ENCODE data around the gene LENG8. TPM values are rescaled to one million over a fixed set of nuclear protein-coding genes. Genes with fewer than 3 reads are reported as not detected.
A peak's percentile ranks its signal among the peaks of the same experiment; 100 is the strongest.

The LENG8 gene
- total and polyA plus RNA-seq, 2 of the 13 experiments (the other 11 are each of a cell fraction or from before 2014, with no cell fraction given), result 14.3 to 41.9 TPM

DNA sequence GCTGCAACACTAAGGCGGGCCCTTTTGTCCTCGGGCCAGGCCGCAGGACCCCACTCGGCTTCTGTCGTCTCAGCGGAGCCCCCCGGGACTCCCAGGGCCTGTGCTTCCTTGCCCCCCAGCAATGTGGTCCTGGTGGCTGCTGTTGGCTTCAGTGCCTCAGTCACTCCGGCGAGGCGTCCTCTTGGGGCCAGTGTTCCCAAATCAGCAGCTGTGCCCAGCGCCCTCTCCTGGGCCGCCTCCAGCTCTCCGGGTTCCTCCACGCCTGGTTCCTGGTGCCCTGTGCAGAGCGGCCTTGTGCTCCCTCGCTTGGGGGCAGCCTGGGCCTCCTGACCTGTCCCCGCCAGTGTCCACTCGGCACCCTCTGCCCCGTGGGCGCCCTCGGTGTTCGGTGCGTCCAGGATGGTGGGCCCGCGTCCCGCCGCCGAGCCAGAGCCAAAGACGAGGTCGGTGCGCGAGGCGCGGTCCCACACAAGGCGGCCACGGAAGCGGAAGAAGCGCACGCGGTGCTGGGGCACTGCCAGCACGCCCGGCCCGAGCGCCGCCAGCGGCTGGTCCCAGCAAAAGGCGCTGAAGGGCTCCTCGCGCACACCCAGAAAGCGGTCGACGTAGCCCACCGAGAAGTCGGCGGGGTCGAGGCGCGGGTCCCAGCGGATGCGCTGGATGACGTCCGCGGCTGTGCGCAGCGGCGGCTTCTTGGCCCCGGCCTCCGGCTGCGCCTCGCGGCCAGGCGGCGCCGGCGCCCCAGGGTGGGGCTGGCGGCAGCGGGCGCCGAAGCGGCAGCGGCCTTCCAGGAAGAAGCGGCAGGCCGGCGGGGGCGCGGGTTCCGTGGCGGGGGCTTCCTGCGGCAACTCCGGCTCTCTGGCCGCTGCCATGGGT, 13.9 kb downstream of the LENG8 start (continued):
- TF ChIP-seq, protein P1, sequence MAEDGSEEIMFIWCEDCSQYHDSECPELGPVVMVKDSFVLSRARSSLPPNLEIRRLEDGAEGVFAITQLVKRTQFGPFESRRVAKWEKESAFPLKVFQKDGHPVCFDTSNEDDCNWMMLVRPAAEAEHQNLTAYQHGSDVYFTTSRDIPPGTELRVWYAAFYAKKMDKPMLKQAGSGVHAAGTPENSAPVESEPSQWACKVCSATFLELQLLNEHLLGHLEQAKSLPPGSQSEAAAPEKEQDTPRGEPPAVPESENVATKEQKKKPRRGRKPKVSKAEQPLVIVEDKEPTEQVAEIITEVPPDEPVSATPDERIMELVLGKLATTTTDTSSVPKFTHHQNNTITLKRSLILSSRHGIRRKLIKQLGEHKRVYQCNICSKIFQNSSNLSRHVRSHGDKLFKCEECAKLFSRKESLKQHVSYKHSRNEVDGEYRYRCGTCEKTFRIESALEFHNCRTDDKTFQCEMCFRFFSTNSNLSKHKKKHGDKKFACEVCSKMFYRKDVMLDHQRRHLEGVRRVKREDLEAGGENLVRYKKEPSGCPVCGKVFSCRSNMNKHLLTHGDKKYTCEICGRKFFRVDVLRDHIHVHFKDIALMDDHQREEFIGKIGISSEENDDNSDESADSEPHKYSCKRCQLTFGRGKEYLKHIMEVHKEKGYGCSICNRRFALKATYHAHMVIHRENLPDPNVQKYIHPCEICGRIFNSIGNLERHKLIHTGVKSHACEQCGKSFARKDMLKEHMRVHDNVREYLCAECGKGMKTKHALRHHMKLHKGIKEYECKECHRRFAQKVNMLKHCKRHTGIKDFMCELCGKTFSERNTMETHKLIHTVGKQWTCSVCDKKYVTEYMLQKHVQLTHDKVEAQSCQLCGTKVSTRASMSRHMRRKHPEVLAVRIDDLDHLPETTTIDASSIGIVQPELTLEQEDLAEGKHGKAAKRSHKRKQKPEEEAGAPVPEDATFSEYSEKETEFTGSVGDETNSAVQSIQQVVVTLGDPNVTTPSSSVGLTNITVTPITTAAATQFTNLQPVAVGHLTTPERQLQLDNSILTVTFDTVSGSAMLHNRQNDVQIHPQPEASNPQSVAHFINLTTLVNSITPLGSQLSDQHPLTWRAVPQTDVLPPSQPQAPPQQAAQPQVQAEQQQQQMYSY (CRISPR knock-in tag; IDR thresholded peaks at IDR 0.05), result peak; percentile 60
- peak; percentile 51 for TF ChIP-seq ZBTB38 (CRISPR knock-in tag; IDR thresholded peaks at IDR 0.05)
- peak; percentile 75 for TF ChIP-seq ZNF138 (CRISPR knock-in tag; IDR thresholded peaks at IDR 0.05; ENCODE audit: low read depth)
- TF ChIP-seq, protein P2, sequence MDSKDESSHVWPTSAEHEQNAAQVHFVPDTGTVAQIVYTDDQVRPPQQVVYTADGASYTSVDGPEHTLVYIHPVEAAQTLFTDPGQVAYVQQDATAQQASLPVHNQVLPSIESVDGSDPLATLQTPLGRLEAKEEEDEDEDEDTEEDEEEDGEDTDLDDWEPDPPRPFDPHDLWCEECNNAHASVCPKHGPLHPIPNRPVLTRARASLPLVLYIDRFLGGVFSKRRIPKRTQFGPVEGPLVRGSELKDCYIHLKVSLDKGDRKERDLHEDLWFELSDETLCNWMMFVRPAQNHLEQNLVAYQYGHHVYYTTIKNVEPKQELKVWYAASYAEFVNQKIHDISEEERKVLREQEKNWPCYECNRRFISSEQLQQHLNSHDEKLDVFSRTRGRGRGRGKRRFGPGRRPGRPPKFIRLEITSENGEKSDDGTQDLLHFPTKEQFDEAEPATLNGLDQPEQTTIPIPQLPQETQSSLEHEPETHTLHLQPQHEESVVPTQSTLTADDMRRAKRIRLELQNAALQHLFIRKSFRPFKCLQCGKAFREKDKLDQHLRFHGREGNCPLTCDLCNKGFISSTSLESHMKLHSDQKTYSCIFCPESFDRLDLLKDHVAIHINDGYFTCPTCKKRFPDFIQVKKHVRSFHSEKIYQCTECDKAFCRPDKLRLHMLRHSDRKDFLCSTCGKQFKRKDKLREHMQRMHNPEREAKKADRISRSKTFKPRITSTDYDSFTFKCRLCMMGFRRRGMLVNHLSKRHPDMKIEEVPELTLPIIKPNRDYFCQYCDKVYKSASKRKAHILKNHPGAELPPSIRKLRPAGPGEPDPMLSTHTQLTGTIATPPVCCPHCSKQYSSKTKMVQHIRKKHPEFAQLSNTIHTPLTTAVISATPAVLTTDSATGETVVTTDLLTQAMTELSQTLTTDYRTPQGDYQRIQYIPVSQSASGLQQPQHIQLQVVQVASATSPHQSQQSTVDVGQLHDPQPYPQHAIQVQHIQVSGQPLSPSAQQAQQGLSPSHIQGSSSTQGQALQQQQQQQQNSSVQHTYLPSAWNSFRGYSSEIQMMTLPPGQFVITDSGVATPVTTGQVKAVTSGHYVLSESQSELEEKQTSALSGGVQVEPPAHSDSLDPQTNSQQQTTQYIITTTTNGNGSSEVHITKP (CRISPR knock-in tag; IDR thresholded peaks at IDR 0.05; ENCODE audit: low read depth), result no peak
- TF ChIP-seq ZNF607 (CRISPR knock-in tag; IDR thresholded peaks at IDR 0.05; ENCODE audit: borderline replicate concordance), result peak; percentile 61; the same call in 1 of the 2 replicates
- TF ChIP-seq ZNF589 (CRISPR knock-in tag; conservative IDR thresholded peaks at IDR 0.05), result 0 out of 2 replicates have a peak, but pooled peaks have one; percentile 3
- TF ChIP-seq PCBP1 (IDR thresholded peaks at IDR 0.05; ENCODE audit: borderline replicate concordance, low read depth, low read length), result no peak; the same call in 1 of the 2 replicates
- TF ChIP-seq NCOA5 (CRISPR knock-in tag; IDR thresholded peaks at IDR 0.05), result 0 out of 2 replicates have a peak, but pooled peaks have one; percentile 74
- TF ChIP-seq CC2D1A (CRISPR knock-in tag; IDR thresholded peaks at IDR 0.05), result peak; percentile 85; the same call in 1 of the 2 replicates
- TF ChIP-seq, protein P3, sequence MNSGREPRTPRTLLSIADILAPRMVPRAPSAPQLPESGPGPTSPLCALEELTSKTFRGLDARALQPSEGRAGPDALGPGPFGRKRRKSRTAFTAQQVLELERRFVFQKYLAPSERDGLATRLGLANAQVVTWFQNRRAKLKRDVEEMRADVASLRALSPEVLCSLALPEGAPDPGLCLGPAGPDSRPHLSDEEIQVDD (CRISPR knock-in tag; IDR thresholded peaks at IDR 0.05; ENCODE audit: borderline replicate concordance), result peak; percentile 77
- no peak; the same call in 1 of the 2 replicates for TF ChIP-seq ZBTB7B (CRISPR knock-in tag; IDR thresholded peaks at IDR 0.05)
- TF ChIP-seq ZNF274 (CRISPR knock-in tag; IDR thresholded peaks at IDR 0.05), result peak; percentile 33; the same call in 1 of the 2 replicates
- TF ChIP-seq, protein P4, sequence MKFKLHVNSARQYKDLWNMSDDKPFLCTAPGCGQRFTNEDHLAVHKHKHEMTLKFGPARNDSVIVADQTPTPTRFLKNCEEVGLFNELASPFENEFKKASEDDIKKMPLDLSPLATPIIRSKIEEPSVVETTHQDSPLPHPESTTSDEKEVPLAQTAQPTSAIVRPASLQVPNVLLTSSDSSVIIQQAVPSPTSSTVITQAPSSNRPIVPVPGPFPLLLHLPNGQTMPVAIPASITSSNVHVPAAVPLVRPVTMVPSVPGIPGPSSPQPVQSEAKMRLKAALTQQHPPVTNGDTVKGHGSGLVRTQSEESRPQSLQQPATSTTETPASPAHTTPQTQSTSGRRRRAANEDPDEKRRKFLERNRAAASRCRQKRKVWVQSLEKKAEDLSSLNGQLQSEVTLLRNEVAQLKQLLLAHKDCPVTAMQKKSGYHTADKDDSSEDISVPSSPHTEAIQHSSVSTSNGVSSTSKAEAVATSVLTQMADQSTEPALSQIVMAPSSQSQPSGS (CRISPR knock-in tag; IDR thresholded peaks at IDR 0.05), result peak; percentile 26; the same call in 1 of the 2 replicates
- no peak for TF ChIP-seq NONO (IDR thresholded peaks at IDR 0.05)
- TF ChIP-seq NONO (CRISPR knock-in tag; conservative IDR thresholded peaks at IDR 0.05), result peak; percentile 82
- TF ChIP-seq, protein P5, sequence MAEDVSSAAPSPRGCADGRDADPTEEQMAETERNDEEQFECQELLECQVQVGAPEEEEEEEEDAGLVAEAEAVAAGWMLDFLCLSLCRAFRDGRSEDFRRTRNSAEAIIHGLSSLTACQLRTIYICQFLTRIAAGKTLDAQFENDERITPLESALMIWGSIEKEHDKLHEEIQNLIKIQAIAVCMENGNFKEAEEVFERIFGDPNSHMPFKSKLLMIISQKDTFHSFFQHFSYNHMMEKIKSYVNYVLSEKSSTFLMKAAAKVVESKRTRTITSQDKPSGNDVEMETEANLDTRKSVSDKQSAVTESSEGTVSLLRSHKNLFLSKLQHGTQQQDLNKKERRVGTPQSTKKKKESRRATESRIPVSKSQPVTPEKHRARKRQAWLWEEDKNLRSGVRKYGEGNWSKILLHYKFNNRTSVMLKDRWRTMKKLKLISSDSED (CRISPR knock-in tag; IDR thresholded peaks at IDR 0.05), result no peak
- TF ChIP-seq ZNF563 (CRISPR knock-in tag; IDR thresholded peaks at IDR 0.05), result peak; percentile 40; the same call in 1 of the 2 replicates

Data from HepG2 (cell line).